Measurements from ENCODE around the gene PDS5A.
"Not testable (repeated sequence)": the region's sequence is repeated elsewhere in the genome, so short reads cannot be mapped to it uniquely, and the experiment has no call there.

PDS5A gene

GRCh38 chr4:39825090-39825489 is 152.6 kb downstream of the PDS5A start:
- no peak for DNase-seq (ENCODE audit: low read depth in 2 of 2)

GRCh38 chr4:39823191-39823590 is 154.5 kb downstream of the PDS5A start:
- DNase-seq (ENCODE audit: low read depth in 2 of 2): no peak

DNA sequence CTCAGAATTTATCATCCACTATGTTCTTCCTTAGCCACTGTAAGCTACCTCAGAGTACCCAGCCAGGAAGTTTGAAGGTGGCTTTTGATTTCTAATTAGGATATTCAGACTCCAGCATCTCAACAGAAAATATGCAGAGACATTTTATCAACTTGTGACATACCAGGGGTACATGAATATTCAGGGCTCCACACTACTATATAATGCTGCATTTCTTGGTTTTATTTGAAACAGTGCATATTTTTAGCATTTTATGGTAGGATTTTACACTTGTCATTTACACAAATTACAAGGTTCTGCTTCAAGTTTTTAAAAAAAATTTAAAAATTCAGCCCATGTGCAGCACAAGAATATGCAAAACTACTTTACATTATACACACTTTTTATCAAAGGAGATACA is 155.0 kb downstream of the PDS5A start:
- DNase-seq (ENCODE audit: low read depth in 2 of 2): no peak

GRCh38 chr4:39821951-39822350 is 155.8 kb downstream of the PDS5A start:
- no peak for DNase-seq (ENCODE audit: low read depth in 2 of 2)

GRCh38 chr4:39820186-39820585 is 157.5 kb downstream of the PDS5A start:
- DNase-seq (ENCODE audit: low read depth in 2 of 2): no peak

- no peak for DNase-seq (ENCODE audit: low read depth in 2 of 2)
Measured at GRCh38 chr4:39818646-39819045, 159.1 kb downstream of the PDS5A start.

- no peak for DNase-seq (ENCODE audit: low read depth in 2 of 2)
Measured at GRCh38 chr4:39814403-39815185, 163.1 kb downstream of the PDS5A start.

- not testable (repeated sequence) for DNase-seq (ENCODE audit: low read depth in 2 of 2)
Measured at GRCh38 chr4:39813761-39814160, 163.9 kb downstream of the PDS5A start.

DNA sequence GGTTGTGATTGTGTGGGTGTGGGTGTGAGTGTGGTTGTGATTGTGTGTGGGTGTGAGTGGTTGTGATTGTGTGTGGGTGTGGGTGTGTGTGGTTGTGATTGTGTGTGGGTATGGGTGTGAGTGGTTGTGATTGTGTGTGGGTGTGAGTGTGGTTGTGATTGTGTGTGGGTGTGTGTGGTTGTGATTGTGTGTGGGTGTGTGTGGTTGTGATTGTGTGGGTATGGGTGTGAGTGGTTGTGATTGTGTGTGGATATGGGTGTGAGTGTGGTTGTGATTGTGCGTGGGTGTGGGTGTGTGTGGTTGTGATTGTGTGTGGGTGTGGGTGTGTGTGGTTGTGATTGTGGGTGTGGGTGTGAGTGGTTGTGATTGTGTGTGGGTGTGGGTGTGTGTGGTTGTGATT is 164.7 kb downstream of the PDS5A start:
- not testable (repeated sequence) for DNase-seq (ENCODE audit: low read depth in 2 of 2)

DNA sequence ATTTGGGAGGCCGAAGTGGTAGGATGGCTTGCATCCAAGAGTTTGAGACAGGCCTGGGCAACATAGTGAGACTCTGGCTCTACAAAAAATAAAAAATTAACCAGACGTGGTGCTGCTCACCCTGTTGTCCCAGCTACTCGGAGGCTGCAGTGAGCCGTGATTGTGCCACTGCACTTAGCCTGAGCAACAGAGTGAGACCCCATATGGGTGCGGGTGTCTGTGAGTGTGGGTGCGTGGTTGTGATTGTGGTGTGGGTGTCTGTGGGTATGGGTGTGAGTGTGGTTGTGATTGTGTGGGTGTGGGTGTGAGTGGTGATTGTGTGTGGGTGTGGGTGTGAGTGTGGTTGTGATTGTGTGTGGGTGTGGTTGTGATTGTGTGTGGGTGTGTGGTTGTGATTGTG is 165.2 kb downstream of the PDS5A start:
- DNase-seq (ENCODE audit: low read depth in 2 of 2): no peak

DNA sequence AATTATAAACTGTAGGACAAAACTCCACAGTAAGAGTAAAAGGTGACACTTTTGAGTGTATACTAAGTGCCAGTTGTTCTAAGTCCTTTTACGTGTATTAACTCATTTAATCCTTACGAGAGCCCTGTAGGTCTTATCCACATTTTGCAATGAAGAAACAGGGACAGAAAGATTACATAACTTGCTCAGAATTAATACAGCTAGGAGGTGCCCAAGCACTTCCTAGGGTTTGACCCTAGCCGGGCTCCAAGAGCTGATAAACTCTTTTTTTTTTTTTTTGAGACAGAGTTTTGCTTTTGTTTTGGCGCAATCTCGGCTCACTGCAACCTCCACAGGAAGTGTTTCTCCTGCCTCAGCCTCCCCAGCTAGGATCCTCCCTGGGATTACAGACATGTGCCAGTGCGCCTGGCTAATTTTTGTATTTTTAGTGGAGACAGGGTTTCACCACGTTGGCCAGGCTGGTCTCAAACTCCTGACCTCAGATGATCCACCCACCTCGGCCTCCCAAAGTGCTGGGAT is 169.4 kb downstream of the PDS5A start:
- no peak for DNase-seq (ENCODE audit: low read depth in 2 of 2)

GRCh38 chr4:39802005-39802404 is 175.7 kb downstream of the PDS5A start:
- no peak for DNase-seq (ENCODE audit: low read depth in 2 of 2)

- not testable (repeated sequence) for DNase-seq (ENCODE audit: low read depth in 2 of 2)
Measured at GRCh38 chr4:39792976-39793375, 184.7 kb downstream of the PDS5A start.

- no peak for DNase-seq (ENCODE audit: low read depth in 2 of 2)
Measured at GRCh38 chr4:39792529-39792928, 185.2 kb downstream of the PDS5A start.

GRCh38 chr4:39792128-39792527 is 185.6 kb downstream of the PDS5A start:
- no peak for DNase-seq (ENCODE audit: low read depth in 2 of 2)

DNA sequence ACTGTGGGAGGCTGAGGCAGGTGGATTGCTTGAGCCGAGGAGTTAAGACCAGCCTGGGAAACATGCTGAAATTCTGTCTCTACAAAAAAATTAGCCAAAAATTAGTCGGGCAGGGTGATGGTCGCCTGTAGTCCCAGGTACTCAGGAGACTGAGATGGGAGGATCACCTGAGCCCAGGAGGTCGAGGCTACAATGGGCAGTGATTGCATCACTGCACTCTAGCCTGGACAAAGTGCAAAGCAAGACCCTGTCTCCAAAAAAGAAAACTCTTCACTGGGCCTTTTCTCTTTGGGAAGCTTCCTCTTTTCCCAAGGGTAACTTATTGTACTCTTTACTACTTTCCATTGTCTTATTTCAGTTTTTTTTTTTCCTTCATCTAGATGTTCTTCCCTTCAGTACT is 190.9 kb downstream of the PDS5A start:
- no peak for DNase-seq (ENCODE audit: low read depth in 2 of 2)

- no peak for DNase-seq (ENCODE audit: low read depth in 2 of 2)
Measured at GRCh38 chr4:39785083-39785482, 192.6 kb downstream of the PDS5A start.

- DNase-seq (ENCODE audit: low read depth in 2 of 2): not testable (repeated sequence)
Measured at GRCh38 chr4:39781988-39782387, 195.7 kb downstream of the PDS5A start.

Data from stimulated activated CD4-positive, alpha-beta T cell treated with anti-CD3 and anti-CD28 coated beads, Interleukin-4, amount 100 ng/mL, for 48 hours (primary cell).